Transverse colon (tissue), 4 donors: ENCODE measurements around the gene SH3BP5.

Experiments
- POLR2AphosphoS5 ChIP-seq, 3 donors: sonication (generic); formaldehyde crosslinking; IDR thresholded peaks; one replicate each; pipeline ENCODE4 v1.6.1; 2016; ENCODE audit warnings: antibody characterized with exemption in 3 of 3
- TF ChIP-seq, protein P1 (sequence below), 5 experiments: fragments of 200-600 bp in 3 of 5; fragments of 450-650 bp in 2 of 5; sonication (generic) in 3 of 5; IDR thresholded peaks; 1 replicate in 2 of 5; 2 replicates in 3 of 5; pipeline ENCODE4 v1.5.1; 2016 to 2017; ENCODE audit warnings: antibody characterized with exemption in 5 of 5, inconsistent platforms in 3 of 5, mild to moderate bottlenecking in 2 of 5, moderate library complexity in 1 of 5

DNA sequence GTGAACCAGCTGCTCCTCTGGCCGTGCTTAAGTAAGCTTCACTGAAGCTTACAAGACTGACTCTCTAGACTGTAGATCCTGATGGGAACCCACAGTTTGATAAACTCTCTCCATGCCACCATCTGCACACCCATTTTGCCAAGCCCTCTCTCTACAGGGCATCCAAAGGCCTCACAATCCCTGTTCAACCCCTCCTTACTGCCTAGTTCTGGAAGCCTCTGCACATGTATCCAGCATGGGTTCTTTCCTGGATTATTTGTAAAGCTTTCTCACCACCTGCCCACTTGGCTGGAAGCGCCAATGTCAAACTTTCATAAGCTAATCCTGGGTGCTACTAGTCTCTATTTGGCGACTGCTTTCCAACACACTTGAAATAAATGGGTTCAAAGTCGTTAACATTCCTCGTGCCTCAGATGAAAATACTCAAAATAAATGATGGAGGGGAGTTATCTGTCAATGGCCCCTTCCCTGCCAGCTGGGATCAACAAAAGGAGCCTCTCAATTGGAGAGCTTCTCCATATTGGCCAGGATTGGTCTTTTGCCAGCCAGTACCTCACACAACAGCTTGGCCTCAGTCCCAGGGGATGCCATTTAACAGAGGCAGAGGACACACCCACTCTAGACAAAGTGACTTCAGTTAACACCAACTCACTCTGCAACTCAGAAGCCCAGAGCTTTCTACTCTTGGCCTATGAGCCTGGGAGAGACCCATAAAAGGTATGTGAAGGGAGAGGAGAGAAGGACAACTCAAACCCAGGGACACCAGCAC lies 48.1 kb downstream of the SH3BP5 start:
- TF ChIP-seq, protein P1, sequence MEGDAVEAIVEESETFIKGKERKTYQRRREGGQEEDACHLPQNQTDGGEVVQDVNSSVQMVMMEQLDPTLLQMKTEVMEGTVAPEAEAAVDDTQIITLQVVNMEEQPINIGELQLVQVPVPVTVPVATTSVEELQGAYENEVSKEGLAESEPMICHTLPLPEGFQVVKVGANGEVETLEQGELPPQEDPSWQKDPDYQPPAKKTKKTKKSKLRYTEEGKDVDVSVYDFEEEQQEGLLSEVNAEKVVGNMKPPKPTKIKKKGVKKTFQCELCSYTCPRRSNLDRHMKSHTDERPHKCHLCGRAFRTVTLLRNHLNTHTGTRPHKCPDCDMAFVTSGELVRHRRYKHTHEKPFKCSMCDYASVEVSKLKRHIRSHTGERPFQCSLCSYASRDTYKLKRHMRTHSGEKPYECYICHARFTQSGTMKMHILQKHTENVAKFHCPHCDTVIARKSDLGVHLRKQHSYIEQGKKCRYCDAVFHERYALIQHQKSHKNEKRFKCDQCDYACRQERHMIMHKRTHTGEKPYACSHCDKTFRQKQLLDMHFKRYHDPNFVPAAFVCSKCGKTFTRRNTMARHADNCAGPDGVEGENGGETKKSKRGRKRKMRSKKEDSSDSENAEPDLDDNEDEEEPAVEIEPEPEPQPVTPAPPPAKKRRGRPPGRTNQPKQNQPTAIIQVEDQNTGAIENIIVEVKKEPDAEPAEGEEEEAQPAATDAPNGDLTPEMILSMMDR (IDR thresholded peaks at IDR 0.05) = no peak
- TF ChIP-seq POLR2AphosphoS5 (IDR thresholded peaks at IDR 0.05) = no peak
